ENCODE data around the gene TRIM41. TPM values are rescaled to one million over a fixed set of nuclear protein-coding genes. Genes with fewer than 3 reads are reported as not detected.
"Not testable (repeated sequence)": the region's sequence is repeated elsewhere in the genome, so short reads cannot be mapped to it uniquely, and the experiment has no call there.

Gene TRIM41
- total RNA-seq (2014; rRNA removed; shearing (Covaris generic); ENCODE audit: low replicate concordance) = 23.6 and 46.2 TPM in 2 replicates

DNA sequence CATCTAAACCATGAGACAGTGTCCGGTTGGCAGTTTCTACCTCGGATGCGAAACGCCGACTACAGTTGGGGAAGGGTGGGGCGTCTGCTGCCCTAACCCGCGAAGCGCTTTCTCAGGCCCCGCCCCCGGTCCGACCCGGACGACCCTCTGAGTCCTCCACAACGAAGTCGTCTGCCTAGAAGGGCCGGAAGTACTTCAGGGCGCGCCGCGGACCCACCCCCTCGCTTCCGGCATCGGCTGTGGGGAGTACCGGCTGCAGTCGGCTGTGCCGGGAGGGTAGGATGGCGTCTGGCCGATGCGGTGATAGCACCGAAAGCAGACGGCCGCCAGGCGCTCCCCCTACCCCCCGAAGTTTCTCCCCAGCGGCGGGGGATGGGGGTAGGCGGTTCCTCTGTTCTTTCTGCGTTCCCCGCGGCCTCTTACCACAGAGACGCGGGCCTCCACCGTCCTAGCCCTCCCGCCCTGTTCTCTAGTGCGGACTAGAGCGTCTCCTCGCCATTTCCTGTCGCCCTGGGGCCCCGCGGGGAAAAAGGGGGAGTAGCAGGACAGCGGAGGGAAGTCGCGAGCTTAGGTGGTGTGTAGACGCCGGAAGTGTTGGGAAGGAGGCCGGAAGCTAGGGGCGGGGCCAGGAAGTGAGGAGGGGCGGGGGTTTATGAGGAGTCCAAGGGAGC is at the start of gene TRIM41:
Gene TRIM41, plus strand, starts transcription at position 224 of the 671 bp plus-strand sequence. CDS start 719 bp downstream, outside the sequence.
- Histone ChIP-seq H2AFZ (ENCODE audit: low read length) (no peak within 1 kb of the TSS), H3K36me3 (ENCODE audit: insufficient read depth, low read length) (peaks cover 5% of the 10 kb centered on the region; the same call in 1 of the 2 replicates), H3K4me3 (ENCODE audit: low read length) (peak within 1 kb of the TSS; percentile 96), H3K27me3 (ENCODE audit: low read length) (no peaks in the 10 kb centered on the region), H3K4me1 (ENCODE audit: low read length) (peaks cover 44% of the 10 kb centered on the region), H3K27ac (ENCODE audit: low read length) (peak within 1 kb of the TSS; percentile 96), H3K4me2 (ENCODE audit: low read depth, low read length, poor library complexity, severe bottlenecking) (peak within 1 kb of the TSS; percentile 98), H3K79me2 (ENCODE audit: low read length) (peaks cover 40% of the 10 kb centered on the region), H3K9me2 (replicated peaks; ENCODE audit: insufficient read depth, low read length) (no peaks in the 10 kb centered on the region), H3K9me3 (ENCODE audit: low read length) (no peaks in the 10 kb centered on the region), H4K20me1 (ENCODE audit: insufficient read depth, low read depth, low read length) (no peaks in the 10 kb centered on the region), H3K9ac (ENCODE audit: low read length) (peak within 1 kb of the TSS; percentile 86)
- peak; percentile 100 for DNase-seq

DNA sequence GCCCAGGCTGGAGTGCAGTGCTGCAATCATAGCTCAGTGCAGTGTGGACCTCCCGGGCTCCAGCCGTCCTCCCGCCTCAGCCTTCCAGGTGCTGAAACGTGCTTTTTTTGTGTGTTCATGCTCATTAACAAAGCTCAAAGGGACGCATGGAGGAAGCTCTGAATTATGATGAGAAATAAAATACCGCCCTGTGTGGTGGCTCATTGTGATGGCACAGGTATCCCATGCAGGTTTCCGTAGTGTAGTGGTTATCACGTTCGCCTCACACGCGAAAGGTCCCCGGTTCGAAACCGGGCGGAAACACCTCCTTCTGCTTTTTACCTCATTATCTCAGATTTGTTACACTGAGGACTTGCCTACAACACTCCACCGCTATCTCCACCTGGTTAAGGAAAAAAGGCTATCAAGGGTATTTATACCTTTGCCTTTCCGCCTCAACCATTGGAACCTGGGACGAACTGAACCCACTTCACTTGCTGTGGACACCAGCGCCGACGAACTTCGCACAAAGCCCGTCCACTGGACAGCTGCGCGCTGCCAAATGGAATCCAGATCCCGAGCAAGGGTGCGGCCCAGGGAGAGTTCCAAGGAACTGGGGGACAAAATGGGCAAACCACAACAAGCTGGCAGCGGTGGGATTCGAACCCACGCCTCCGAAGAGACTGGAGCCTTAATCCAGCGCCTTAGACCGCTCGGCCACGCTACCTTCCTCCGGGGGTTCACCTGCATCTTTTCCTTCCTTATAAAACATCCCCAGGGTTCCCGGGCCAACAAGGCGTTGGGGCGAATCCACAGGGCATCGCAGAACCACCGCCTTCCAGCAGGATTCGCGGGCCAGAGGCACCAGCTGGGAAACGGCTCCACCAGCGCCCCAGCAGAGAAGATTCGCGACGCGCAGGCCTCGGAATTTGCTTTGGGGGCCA is 49.4 kb upstream of the TRIM41 start:
- Histone ChIP-seq H3K79me2 (ENCODE audit: low read length) (no peaks in the 10 kb centered on the region), H3K27me3 (ENCODE audit: low read length) (no peaks in the 10 kb centered on the region), H3K4me3 (ENCODE audit: low read length) (peak overlapping the region; percentile 35; the same call in 1 of the 2 replicates), H3K9me2 (replicated peaks; ENCODE audit: insufficient read depth, low read length) (no peaks in the 10 kb centered on the region), H3K36me3 (ENCODE audit: insufficient read depth, low read length) (no peaks in the 10 kb centered on the region), H3K4me2 (ENCODE audit: low read depth, low read length, poor library complexity, severe bottlenecking) (peak overlapping the region; percentile 56), H3K4me1 (ENCODE audit: low read length) (peaks cover 10% of the 10 kb centered on the region), H3K27ac (ENCODE audit: low read length) (no peak overlapping the region), H3K9me3 (ENCODE audit: low read length) (no peaks in the 10 kb centered on the region), H2AFZ (ENCODE audit: low read length) (peak overlapping the region; percentile 87; the same call in 1 of the 2 replicates), H3K9ac (ENCODE audit: low read length) (peak overlapping the region; percentile 43; the same call in 1 of the 2 replicates), H4K20me1 (ENCODE audit: insufficient read depth, low read depth, low read length) (no peaks in the 10 kb centered on the region)
- peak; percentile 76 for DNase-seq

DNA sequence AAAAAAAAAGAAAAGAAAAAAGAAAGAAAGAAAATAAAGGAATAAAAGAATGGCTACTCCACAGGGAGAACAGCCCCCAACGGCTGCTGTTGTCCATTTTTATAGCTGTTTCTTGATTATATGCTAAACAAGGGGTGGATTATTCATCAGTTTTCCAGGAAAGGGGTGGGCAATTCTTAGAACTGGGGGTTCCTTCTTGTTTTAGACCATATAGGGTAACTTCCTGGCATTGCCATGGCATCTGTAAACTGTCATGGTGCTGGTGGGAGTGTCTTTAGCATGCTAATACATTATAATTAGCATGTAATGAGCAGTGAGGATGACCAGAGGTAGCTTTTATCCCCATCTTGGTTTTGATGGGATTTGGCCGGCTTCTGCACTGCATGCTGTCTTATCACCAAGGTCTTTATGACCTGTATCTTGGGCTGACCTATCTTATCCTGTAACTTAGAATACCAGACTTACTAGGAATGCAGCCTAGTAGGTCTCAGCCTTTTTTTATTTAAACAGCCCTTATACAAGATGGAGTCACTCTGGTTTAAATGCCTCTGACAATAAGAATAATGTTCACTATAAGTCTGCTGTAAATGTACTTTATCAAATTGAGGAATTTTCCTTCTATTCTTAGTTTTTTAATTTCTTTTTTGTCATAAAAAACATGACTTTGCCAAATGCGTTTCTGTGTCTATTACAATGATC is 46.7 kb upstream of the TRIM41 start:
- no peak overlapping the region for H3K4me3 ChIP-seq (ENCODE audit: low read length)
- no peaks in the 10 kb centered on the region for H3K36me3 ChIP-seq (ENCODE audit: insufficient read depth, low read length)
- H3K9me3 ChIP-seq (ENCODE audit: low read length) = no peaks in the 10 kb centered on the region
- H3K9ac ChIP-seq (ENCODE audit: low read length) = no peak overlapping the region
- no peak overlapping the region for H2AFZ ChIP-seq (ENCODE audit: low read length)
- H4K20me1 ChIP-seq (ENCODE audit: insufficient read depth, low read depth, low read length) = no peaks in the 10 kb centered on the region
- H3K27me3 ChIP-seq (ENCODE audit: low read length) = no peaks in the 10 kb centered on the region
- no peak overlapping the region for H3K27ac ChIP-seq (ENCODE audit: low read length)
- no peaks in the 10 kb centered on the region for H3K79me2 ChIP-seq (ENCODE audit: low read length)
- no peaks in the 10 kb centered on the region for H3K9me2 ChIP-seq (replicated peaks; ENCODE audit: insufficient read depth, low read length)
- H3K4me2 ChIP-seq (ENCODE audit: low read depth, low read length, poor library complexity, severe bottlenecking) = no peak overlapping the region
- H3K4me1 ChIP-seq (ENCODE audit: low read length) = peaks cover 10% of the 10 kb centered on the region
- no peak for DNase-seq

DNA sequence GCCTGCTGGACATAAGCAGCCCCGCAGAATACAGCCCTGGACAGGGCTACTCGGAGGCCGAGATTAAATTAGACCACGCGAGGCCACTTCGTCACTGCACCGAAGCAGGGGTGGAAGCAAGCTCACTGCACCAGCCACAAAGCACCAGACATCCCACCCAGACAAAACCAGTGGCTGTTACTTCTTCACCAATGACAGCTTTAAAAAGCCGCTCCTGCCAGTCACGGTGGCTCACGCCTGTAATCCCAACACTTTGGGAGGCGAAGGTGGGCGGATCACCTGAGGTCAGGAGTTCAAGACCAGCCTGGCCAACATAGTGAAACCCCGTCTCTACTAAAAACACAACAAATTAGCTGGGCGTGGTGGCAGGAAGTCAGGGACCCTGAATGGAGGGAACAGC is 45.5 kb upstream of the TRIM41 start:
- not testable (repeated sequence) for H3K9me2 ChIP-seq (replicated peaks; ENCODE audit: insufficient read depth, low read length); H3K9ac ChIP-seq (ENCODE audit: low read length); H3K79me2 ChIP-seq (ENCODE audit: low read length); H3K27me3 ChIP-seq (ENCODE audit: low read length); H3K27ac ChIP-seq (ENCODE audit: low read length); H2AFZ ChIP-seq (ENCODE audit: low read length); H3K4me2 ChIP-seq (ENCODE audit: low read depth, low read length, poor library complexity, severe bottlenecking); H3K9me3 ChIP-seq (ENCODE audit: low read length); H4K20me1 ChIP-seq (ENCODE audit: insufficient read depth, low read depth, low read length); H3K36me3 ChIP-seq (ENCODE audit: insufficient read depth, low read length); H3K4me3 ChIP-seq (ENCODE audit: low read length); DNase-seq
- peaks cover 13% of the 10 kb centered on the region for H3K4me1 ChIP-seq (ENCODE audit: low read length)

DNA sequence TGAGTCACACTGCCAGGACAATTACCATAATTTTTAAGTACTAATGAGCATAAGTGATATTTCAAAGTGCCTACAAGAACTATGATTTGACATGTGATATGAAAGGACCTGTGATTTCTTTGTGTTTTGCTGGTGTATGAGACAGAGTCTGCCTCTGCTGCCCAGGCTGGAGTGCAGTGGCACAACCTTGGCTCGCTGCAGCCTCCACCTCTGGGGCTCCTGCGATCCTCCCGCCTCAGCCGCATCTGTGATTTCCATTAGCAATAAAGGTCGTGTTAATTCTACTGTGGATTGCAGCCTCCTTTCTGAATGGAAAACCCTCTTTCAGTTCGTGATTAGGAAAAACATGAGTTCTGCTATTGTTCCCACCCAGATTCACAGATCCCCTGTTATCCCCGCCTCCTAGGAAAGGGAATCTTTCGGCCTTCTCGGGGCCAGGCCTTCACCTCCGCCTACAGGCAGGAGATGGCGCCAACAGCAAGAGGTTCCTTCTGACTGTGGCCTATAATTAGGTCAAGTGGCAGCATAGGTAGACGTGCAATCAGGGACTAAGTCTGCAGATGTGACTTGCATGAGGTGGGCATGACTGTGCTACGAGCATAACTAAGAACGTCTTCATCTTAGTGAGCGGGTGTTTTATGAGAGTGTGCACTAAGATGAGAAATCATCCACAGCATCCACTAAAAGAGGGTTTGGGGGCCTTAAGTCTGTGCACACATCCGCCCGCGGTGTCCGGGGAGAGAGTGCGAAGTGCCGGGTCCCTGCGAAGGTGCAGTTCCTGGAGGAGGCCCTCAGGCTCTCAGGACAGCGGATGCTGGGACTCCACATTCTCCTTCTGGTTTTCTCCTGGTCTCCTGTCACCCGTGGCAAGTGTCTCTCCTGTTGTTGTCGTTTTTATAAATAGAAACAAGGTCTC is 41.2 kb upstream of the TRIM41 start:
- no peak overlapping the region for H2AFZ ChIP-seq (ENCODE audit: low read length)
- no peak overlapping the region for H3K9ac ChIP-seq (ENCODE audit: low read length)
- H3K9me2 ChIP-seq (replicated peaks; ENCODE audit: insufficient read depth, low read length) = no peaks in the 10 kb centered on the region
- H3K27me3 ChIP-seq (ENCODE audit: low read length) = no peaks in the 10 kb centered on the region
- H3K79me2 ChIP-seq (ENCODE audit: low read length) = no peaks in the 10 kb centered on the region
- H3K36me3 ChIP-seq (ENCODE audit: insufficient read depth, low read length) = no peaks in the 10 kb centered on the region
- H3K4me1 ChIP-seq (ENCODE audit: low read length) = peaks cover 19% of the 10 kb centered on the region
- H4K20me1 ChIP-seq (ENCODE audit: insufficient read depth, low read depth, low read length) = no peaks in the 10 kb centered on the region
- no peak overlapping the region for H3K4me3 ChIP-seq (ENCODE audit: low read length)
- no peak overlapping the region for H3K4me2 ChIP-seq (ENCODE audit: low read depth, low read length, poor library complexity, severe bottlenecking)
- no peaks in the 10 kb centered on the region for H3K9me3 ChIP-seq (ENCODE audit: low read length)
- H3K27ac ChIP-seq (ENCODE audit: low read length) = no peak overlapping the region
- DNase-seq = peak; percentile 88

DNA sequence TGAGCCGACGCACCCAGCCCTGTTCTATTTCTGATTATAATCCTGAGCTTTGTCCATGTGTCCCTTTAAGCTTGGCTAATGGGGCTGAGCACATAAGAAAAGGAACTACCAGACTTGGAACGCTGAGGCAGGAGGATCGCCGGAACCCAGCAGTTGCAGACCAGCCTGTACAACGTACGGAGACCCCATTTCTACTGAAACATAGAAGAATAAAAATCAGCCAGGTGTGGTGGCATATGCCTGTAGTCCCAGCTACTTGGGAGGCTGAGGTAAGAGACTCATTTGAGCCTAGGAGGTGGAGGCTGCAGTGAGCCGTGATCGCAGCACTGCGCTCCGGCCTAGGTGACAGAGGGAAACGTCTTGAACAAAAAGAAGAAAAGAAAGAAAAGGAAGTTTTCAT is 40.4 kb upstream of the TRIM41 start:
- Histone ChIP-seq H3K4me3 (ENCODE audit: low read length) (no peak overlapping the region), H3K4me1 (ENCODE audit: low read length) (peaks cover 21% of the 10 kb centered on the region), H2AFZ (ENCODE audit: low read length) (no peak overlapping the region), H3K4me2 (ENCODE audit: low read depth, low read length, poor library complexity, severe bottlenecking) (no peak overlapping the region), H4K20me1 (ENCODE audit: insufficient read depth, low read depth, low read length) (no peaks in the 10 kb centered on the region), H3K27ac (ENCODE audit: low read length) (no peak overlapping the region), H3K79me2 (ENCODE audit: low read length) (no peaks in the 10 kb centered on the region), H3K36me3 (ENCODE audit: insufficient read depth, low read length) (no peaks in the 10 kb centered on the region), H3K27me3 (ENCODE audit: low read length) (no peaks in the 10 kb centered on the region), H3K9me2 (replicated peaks; ENCODE audit: insufficient read depth, low read length) (no peaks in the 10 kb centered on the region), H3K9ac (ENCODE audit: low read length) (no peak overlapping the region), H3K9me3 (ENCODE audit: low read length) (no peaks in the 10 kb centered on the region)
- no peak for DNase-seq

DNA sequence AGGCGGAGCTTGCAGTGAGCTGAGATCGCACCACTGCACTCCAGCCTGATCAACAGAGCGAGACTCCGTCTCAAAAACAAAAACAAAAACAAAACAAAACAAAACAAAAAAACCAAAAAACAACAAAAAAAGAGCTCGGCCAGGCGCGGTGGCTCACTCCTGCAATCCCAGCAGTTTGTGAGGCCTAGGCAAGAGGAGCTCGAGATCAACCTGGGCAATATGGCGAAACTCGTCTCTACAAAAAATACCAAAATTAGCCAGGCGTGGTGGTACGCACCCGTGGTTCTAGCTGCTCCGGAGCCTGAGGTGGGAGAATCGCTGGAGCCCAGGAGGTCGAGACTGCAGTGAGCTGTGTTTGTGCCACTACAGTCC is 38.2 kb upstream of the TRIM41 start:
- Histone ChIP-seq H3K27me3 (ENCODE audit: low read length) (no peaks in the 10 kb centered on the region), H3K4me2 (ENCODE audit: low read depth, low read length, poor library complexity, severe bottlenecking) (peak overlapping the region; percentile 84), H2AFZ (ENCODE audit: low read length) (peak overlapping the region; percentile 96), H4K20me1 (ENCODE audit: insufficient read depth, low read depth, low read length) (no peaks in the 10 kb centered on the region), H3K4me1 (ENCODE audit: low read length) (peaks cover 30% of the 10 kb centered on the region), H3K9me3 (ENCODE audit: low read length) (no peaks in the 10 kb centered on the region), H3K36me3 (ENCODE audit: insufficient read depth, low read length) (no peaks in the 10 kb centered on the region), H3K9ac (ENCODE audit: low read length) (peak overlapping the region; percentile 72), H3K79me2 (ENCODE audit: low read length) (no peaks in the 10 kb centered on the region), H3K9me2 (replicated peaks; ENCODE audit: insufficient read depth, low read length) (no peaks in the 10 kb centered on the region), H3K27ac (ENCODE audit: low read length) (peak overlapping the region; percentile 63), H3K4me3 (ENCODE audit: low read length) (peak overlapping the region; percentile 65; the same call in 1 of the 2 replicates)
- peak; percentile 60 for DNase-seq
